GM19372 (cell line): ENCODE results near the gene XXYLT1.
"Not testable (repeated sequence)": the region's sequence is repeated elsewhere in the genome, so short reads cannot be mapped to it uniquely, and the experiment has no call there.

Experiments
- ATAC-seq: cut with Tn5 transposase; IDR thresholded peaks from one replicate; pipeline ENCODE4 v1.9.1; 2021; ENCODE audit warnings: mild to moderate bottlenecking, low read depth, moderate library complexity; ENCODE audit not compliant: unreplicated experiment

The XXYLT1 gene

DNA sequence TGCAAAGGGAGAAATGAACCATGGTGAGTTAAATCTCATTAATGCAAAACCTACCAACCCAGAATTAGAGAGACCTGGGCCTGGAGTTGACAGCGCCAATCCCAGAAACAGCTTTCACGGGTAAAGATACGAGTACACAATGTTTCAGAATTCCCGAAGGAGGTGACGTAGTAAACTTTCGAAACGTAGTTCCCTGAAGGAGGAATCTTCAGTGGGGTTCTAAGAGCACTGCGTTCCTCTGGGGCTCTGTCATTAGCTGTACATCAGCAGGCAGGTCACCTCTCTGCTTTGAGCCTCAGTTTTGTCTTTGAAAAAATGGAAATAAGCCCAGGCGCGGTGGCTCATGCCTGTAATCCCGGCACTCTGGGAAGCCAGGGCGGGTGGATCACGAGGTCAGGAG, 152.3 kb downstream of the XXYLT1 start:
- no peak for ATAC-seq

DNA sequence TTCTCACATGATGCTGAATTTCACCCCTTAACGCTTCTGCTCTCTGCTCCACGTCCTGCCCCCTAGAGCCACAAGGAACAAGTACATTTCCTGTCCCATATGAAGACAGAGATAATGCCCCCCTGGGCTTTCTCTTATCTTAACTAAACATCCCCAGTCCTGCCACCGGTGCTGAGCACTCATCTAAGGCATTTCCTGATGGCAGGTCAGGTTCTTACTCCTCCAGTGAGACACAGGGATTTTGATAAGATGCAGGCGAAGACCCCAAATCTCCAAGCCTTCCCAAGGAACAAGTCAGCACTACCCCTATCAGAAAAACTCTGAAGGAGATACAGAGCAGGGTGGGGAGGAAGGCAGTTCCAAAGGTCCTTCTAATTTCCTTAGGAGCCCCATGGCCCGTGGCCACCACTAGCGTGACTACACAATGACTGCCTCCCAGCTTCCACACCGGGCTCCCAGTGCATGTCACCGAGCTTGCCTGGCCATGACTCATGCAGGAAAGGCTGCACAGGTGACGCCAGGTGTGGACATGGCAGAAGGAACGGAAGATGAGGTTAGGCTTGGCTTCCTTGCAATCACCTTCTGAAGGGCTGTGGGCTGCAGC, 152.9 kb downstream of the XXYLT1 start:
- no peak for ATAC-seq

DNA sequence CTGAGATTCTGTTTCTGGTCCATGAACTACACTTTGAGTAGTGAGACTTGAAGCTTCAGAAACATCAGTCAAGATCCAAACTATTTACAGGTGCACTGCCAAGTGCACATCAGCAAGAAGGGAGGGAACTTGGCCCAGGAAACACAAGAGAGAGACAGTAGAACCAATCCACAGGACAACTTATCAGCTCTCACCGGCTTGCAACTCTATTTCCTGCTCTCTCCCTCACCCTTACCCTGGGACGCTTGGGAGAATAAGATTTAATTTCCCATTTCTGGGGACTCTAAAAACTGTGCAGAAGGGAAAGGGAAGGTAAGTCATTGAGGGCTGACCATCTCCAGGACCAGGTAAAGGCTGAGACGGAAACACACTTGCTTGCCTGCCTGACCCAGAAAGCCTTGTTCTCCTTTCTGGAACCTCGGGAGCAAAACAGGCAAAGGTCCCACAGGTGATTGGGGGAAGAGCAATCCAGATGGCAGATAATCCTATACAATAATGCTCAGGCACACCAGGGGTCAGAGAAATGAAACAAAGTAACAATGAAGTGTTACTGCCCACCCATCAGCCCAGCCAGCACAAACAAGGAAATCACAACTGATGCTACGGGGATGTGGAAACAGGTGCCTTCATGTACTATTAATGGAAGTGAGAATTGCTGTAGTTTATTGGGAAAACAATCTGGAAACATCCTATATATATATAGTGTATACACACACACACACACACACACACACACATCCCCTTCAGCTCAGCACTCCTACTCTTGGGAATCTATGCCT, 154.4 kb downstream of the XXYLT1 start:
- no peak for ATAC-seq

DNA sequence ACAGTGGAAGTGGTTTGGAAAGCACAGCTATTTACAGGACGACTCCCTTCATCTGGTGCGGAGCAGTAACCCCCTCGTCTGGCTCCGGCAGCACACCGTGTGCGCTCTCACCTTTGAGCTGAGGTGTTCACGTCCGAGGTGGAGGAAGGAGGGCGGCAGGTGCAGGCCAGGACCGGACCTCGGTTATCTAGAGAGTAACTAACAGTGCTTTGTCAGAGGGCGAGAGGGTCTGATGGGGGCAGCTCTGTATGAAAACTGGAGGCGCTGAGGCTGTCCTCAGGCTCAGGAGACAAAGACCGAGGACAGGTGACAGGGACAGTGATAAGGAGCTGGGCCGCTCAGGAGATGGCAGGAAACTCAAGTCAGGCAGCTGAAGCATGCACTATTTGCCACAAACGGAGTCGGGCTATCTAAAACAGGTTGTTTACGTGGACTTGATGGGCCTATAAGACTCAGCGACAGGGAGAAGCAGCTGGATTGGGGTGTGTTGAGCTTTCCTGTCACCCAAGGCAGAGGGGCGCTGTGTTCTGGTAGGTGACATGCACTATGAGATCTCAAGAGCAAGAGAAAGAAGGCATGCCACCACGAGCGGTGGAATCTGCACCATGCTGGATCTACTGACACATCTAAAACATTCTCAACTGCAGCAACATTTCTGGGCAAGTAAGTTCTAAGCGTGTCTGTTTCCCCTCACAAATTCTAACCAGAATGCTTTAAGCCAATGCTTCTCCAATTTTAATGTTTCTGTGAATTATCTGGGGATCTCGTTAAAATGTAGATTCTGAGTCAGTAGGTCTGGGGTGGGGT, 155.2 kb downstream of the XXYLT1 start:
- ATAC-seq, result no peak

DNA sequence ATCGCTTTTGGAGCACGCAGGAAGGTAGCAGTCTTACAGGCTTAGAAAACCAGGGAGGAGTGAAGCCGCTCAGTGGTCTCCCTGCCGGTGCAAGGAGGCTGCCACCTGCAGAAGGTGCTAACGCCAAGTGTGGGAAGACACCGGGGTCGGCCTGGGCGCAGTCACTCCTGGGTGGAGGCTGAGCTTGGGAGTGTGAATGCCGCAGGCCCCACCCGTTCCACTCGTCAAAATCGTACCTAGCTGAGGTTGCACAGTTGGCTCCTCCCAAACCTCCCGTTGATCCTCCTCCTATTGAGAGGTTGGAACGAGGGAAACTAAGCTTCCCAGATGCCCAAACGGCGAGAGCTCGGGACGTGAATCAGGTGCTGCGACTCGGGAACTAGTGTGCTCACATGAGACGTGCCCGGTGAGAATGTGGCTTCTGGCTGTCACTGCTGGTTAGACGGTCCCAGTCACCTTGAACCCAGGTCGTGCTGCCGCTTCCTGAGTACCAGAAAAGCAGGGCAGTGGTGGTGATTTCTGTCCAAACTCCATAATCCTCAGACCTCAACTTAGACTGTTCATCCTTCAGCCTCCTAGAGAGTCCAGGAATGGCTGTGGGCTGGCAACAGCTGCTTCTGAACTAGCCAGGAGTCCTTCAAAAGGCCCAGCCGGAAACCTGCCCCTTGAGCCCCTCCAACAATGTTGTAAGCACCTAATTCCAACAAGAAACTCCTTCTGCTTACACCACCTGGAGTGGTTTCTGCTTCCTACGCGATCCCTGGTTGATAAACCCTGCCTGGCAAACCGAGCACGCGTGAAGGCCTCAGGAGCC, 156.0 kb downstream of the XXYLT1 start:
- ATAC-seq, result no peak

DNA sequence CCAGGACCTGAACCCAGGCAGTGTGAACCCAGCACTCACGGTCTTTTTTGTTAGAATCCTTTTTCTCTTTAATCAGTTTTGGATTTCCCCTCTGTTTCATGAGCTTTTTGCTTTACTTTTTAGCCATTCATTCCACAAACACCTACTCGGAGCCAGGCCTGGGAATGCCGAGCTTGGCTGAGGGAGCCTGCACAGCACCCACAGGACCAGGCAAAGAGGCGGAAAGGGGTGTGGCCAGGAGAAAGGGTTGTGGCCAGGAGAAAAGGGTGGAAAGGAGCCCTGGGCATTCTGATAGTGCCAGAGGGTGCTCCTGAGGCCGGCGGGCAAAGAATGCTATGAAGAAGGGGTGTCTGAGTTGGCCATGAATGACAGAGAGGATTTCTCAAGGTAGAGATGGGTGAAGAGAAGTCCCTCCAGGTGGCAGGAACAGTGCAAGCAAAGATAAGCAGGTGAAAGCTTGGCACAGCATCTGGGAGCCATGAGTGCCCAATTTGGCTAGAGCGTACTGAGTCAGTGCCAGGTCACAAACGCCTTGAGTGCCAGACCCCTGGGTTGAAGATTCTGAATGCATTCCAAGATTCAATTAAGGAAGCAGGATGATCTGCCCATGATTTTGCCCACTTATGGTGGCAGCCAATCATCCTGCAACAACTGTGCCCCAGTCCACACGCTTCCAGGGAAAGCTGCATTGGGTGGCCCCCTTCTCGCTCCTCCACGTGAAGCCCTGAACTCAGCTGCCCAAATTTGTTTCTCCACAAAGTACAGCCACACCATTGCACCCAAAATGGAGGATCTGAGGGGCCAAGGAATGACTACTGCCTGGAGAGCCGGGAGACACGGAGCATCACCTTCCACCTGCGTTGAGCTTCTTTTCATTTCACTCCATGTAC, 157.2 kb downstream of the XXYLT1 start:
- no peak for ATAC-seq

DNA sequence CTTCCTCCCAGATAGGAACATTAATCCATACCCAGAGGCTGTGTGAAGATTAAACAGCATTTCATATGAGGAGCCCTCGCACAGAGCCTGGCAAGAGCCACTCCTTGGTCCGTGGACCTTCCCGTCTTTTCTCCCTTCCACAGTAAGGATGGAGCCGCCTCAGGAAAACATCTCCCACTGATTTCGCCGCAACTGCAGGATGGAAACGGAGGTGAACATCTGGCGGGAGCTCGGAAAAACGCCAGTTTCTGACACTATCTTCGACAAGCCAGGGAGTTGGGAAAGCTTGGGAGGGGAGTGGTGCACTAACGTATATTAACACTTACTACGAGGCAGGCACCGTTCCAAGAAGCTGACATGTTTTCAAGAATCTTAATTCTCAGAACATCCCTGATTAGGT, 157.9 kb downstream of the XXYLT1 start:
- ATAC-seq, result no peak

DNA sequence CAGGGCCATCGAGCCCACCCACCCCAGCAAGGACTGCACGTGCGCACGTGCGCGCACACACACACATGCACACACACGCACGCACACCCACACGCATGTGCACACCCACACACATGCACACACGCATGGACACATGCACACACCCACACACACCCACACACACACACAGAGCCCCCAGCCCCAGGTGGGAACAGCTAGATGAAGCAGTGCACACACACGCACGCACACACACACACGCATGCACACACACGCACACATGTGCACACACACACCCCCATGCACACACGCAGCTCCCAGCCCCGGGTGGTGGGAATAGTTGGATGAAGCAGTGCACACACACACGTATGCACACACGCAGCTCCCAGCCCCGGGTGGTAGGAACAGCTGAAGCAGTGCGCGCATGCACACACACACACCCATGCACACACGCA, 158.6 kb downstream of the XXYLT1 start:
- no peak for ATAC-seq

DNA sequence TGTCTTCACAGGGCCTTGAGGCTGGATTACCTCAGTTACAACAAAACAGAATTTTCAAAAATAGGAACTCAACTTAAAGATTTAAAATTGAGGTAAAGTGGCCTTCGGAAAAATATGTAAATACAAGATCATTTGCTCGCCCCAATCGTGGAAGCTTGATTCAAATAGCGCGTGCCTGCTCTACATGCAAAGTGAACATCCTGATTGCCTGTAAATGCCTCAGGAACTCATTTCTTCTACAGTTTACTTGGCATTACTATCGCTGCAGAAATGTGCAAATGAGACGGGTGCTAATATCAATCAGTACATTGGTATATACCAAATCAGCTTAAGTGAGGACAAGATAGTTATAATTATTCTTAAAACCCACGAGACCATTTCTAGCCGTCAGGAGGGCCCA, 159.2 kb downstream of the XXYLT1 start:
- ATAC-seq, result no peak

DNA sequence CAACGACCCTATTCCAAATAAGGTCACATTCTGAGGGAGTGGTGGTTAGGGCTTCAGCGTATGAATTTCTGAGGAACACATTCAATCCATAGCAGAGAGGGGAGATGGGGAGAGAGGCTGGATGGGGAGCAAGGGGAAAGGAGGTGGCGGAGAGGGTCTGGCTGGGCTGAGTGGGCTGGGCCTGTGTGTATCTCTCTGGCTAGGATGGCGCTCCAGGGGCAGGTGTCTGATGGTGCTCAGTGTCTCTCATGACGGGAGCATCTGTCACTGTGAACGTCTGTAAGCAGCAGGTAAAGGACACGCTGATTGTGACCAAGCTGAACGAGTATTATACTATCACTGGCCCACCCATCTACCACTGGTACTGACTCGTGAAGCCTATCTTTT, 159.6 kb downstream of the XXYLT1 start:
- no peak for ATAC-seq

DNA sequence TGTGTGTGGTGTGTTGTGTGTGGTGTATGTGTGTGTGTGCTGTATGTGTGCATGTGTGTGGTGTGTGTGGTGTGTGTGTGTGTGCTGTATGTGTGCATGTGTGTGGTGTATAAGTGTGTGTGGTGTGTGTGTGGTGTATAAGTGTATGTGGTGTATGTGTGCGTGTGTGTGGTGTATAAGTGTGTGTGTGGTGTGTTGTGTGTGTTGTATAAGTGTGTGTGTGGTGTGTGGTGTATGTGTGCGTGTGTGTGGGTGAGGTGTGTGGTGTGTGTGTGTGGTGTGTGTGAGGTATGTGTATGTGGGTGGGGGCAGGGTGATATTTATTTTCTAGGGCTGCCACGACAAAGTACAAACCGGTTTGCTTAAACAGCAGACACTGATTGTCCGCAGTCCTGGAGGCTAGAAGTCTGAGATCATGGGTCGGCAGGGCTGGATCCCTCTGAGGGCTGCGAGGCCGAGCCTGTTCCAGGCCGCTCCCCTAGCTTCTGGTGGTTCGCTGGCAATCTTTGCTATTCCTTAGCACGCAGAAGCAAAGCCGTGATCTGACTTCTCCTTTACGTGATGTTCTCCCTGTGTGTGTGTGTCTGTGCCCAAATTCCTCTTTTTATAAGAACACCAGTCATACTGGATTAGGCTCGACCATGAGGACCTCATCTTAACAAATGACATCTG, 160.2 kb downstream of the XXYLT1 start:
- no peak for ATAC-seq

DNA sequence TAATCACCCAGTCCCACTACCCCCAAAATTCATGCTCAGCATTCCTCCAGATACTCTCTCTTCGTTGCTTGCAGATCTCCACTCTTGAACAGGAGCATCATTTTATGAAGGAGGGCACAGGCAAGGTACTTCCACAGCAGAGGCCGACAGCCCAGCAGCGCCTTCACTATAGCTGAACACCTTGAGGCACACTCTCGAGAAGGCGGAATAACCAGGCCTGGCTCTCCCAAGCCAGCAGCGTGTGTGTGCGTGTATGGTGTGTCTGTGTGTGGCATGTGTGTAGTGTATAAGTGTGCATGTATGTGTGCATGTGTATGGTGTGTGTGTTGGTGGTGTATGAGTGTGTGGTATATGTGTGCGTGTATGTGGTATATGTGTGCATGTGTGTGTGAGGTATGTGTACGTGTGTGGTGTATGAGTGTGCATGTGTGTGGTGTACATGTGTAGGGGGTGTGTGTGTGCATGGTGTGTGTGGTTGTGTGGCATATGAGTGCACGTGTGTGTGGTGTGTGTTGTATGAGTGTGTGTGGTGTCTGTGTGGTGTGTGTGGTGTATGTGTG, 161.8 kb downstream of the XXYLT1 start:
- ATAC-seq, result no peak

DNA sequence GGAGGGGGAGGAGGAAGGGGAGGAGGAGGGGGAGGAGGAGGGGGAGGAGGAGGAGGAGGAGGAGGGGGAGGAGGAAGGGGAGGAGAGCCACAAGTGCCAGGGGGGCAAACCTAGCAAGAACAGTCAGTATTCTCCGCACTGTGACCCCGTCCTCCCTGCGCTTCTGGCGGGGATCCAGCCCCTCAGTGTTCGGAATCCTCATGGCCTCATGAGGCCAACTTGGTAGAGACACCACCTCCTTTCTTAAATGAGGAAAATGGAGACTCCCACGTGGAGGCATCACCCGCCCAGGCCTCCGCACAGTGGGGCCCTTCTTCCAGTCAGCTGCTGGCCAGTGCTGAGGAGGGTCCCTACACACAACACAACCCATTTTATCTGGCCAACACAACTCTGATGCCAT, 163.4 kb downstream of the XXYLT1 start:
- no peak for ATAC-seq

DNA sequence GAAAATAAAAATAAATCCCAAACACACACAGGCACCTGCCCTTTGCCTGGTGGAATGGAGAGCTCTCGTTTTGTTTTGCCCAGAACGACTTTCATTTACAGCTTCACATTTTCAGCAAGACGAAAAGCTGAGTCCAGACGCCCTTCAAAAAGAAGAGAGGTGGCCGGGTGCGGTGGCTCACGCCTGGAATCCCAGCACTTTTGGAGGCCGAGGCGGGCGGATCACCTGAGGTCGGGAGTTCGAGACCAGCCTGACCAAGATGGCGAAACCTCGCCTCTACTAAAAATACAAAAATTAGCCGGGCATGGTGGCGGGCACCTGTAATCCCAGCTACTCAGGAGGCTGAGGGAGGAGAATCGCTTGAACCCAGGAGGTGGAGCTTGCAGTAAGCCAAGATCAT, 163.9 kb downstream of the XXYLT1 start:
- ATAC-seq, result not testable (repeated sequence)

DNA sequence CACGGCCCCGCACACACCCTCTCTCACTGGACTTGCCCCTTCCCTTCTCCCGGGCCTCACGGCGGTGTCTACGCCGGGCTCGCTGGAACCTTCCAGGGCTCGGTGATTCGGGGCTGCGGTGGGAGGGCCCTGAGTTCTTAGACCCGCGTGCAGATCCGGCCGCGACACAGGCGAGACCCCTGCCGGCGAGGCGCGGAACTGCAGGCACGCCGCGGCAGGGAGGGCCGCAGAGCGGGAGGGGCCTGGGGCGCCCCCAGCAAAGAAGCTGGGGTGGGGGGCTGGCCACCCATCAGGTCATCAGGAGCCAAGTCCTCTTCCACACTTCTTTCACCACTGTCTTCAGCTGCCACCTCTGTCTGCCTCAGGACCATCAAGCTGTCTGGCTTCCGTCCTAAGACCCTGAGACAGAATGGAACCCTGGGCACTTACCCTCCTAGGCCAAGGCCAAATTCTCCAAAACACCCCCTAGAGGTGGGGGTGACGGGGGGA, 164.5 kb downstream of the XXYLT1 start:
- ATAC-seq, result peak; percentile 80

DNA sequence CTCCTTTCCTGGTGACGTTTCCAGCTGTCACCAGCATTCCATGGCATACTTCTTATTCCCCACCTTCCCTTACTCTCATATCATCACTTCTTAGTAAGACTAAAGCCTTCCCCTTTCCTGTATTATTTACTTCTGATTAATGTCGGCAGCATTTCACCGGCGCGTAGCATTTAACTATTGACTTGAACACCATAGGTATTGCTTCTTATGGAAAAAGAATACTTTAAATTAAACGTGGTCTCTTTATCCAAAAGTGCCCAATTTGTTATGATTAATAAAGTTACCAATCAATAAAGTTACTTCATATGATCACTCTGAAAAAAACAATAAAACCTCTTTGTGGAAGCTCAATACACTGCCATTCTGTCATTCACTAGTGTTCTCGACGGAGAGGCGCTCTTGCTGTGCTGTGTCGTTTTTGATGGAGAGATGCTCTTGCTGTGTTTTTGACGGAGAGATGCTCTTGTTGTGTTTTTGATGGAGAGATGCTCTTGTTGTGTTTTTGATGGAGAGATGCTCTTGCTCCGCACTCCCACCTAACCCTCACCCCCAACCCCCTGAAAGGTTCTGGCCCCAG, 165.0 kb downstream of the XXYLT1 start:
- ATAC-seq, result no peak

DNA sequence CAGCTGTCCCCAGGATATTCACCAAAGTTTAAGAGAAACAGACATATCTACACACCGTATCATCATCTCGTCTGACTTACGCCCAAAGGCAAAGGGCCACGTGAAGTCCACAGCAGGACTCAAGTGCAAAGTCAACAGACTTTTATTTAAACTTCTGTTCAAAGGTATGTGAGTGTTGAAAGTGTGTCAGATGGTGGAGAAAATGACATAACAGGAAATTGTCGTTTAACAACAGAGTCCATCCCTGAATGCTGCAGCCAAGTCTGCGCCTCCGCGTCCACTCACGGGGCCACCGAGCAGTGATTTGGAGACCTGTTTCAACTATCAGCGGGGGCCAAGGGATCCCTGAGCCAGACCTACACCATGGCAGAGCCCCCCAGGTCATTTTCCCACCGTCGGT, 165.6 kb downstream of the XXYLT1 start:
- no peak for ATAC-seq

DNA sequence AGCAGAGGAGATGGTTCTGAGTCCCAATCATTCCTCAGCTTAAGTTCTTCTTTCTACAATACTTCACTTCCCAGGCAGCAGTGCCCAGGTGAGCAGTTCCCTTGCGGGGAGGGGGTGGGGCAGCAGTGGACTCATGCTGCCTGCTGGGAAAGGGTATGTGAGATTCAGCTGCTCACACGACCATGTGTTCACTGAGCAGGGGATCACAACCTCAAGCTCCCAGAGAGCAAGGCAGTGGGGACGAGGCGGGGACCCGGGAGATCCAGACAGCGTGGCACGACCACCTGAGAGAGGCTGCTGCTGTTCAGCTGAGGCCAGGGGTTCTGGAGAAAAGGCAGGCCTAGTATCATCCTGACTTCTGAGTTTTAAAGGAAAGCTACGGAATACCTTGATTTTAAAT, 166.6 kb downstream of the XXYLT1 start:
- ATAC-seq, result no peak
